DOHH2 (cell line): ENCODE data around the gene COMMD9.

ENCODE experiments used
- EZH2phosphoT487 ChIP-seq: fragments of 200-600 bp; sonication (generic); IDR thresholded peaks from 2 replicates; pipeline ENCODE4 v1.6.1; 2017; ENCODE audit warnings: borderline replicate concordance, mild to moderate bottlenecking, antibody characterized with exemption, low read length, moderate library complexity, mixed read lengths
- TF ChIP-seq, protein P1 (sequence below): fragments of 200-600 bp; sonication (generic); IDR thresholded peaks from one replicate; pipeline ENCODE4 v1.5.1; 2014; ENCODE audit warnings: antibody characterized with exemption, mild to moderate bottlenecking, low read depth, low read length; ENCODE audit not compliant: poor library complexity, severe bottlenecking

DNA sequence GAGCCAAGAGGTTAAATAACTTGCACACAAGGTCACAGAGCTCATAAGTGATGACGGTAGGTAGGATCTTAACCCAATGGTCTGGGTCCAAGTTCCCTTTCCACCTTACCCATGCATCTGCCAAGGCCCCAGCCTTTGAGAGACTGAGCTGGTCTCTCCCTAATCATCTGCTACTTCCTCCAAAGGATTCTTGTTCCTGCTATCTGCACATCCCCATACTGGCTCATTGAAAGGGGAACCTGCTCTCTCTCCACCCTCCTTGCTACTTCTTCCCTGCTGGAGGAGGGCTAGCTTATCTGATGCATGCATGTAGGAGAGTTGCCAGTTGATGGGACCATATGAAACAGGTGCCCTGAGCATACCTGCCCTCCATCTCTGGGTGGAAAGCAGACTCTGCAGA, 47.7 kb downstream of the COMMD9 start:
- TF ChIP-seq, protein P1, sequence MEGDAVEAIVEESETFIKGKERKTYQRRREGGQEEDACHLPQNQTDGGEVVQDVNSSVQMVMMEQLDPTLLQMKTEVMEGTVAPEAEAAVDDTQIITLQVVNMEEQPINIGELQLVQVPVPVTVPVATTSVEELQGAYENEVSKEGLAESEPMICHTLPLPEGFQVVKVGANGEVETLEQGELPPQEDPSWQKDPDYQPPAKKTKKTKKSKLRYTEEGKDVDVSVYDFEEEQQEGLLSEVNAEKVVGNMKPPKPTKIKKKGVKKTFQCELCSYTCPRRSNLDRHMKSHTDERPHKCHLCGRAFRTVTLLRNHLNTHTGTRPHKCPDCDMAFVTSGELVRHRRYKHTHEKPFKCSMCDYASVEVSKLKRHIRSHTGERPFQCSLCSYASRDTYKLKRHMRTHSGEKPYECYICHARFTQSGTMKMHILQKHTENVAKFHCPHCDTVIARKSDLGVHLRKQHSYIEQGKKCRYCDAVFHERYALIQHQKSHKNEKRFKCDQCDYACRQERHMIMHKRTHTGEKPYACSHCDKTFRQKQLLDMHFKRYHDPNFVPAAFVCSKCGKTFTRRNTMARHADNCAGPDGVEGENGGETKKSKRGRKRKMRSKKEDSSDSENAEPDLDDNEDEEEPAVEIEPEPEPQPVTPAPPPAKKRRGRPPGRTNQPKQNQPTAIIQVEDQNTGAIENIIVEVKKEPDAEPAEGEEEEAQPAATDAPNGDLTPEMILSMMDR: no peak
- no peak for TF ChIP-seq EZH2phosphoT487
